Purkinje cell (primary cell): ENCODE data around the gene ICAM5. TPM values are rescaled to one million over a fixed set of nuclear protein-coding genes. Genes with fewer than 3 reads are reported as not detected.

Experiments used
- polyA plus RNA-seq: library from polyadenylated mRNA; unstranded; fragments of >200 nt; fragmentation: Nextera tagmentation; gene quantifications from 2 replicates; pipeline ENCODE4 v1.2.1, GENCODE V29; 2014

The ICAM5 gene, protein sequence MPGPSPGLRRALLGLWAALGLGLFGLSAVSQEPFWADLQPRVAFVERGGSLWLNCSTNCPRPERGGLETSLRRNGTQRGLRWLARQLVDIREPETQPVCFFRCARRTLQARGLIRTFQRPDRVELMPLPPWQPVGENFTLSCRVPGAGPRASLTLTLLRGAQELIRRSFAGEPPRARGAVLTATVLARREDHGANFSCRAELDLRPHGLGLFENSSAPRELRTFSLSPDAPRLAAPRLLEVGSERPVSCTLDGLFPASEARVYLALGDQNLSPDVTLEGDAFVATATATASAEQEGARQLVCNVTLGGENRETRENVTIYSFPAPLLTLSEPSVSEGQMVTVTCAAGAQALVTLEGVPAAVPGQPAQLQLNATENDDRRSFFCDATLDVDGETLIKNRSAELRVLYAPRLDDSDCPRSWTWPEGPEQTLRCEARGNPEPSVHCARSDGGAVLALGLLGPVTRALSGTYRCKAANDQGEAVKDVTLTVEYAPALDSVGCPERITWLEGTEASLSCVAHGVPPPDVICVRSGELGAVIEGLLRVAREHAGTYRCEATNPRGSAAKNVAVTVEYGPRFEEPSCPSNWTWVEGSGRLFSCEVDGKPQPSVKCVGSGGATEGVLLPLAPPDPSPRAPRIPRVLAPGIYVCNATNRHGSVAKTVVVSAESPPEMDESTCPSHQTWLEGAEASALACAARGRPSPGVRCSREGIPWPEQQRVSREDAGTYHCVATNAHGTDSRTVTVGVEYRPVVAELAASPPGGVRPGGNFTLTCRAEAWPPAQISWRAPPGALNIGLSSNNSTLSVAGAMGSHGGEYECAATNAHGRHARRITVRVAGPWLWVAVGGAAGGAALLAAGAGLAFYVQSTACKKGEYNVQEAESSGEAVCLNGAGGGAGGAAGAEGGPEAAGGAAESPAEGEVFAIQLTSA
- 0.24 TPM in 1 of 2 replicates, not detected in the other for polyA plus RNA-seq

DNA sequence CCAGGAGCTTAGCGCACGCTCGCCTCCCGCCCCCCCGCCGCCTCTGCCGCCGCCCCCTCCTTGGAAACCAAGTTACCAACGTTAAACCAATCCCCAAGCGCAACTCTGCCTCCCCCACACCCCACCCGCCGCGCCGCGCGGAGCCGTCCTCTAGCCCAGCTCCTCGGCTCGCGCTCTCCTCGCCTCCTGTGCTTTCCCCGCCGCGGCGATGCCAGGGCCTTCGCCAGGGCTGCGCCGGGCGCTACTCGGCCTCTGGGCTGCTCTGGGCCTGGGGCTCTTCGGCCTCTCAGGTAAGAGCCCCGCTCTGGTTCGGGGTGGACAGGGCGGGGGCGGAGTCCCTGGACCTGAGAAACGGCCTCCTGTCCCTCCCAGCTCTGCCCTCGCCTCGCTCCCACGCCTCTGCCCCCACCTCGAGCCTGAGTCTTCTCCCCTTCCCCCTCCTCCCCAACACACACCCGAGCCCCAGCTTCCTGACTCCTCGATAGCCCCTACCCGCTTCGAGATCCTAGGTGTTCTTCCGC, at the start of gene ICAM5:
Gene ICAM5, plus strand, starts transcription at position 117 of the 521 bp plus-strand sequence. Its CDS starts 92 bp downstream, at position 209.

DNA sequence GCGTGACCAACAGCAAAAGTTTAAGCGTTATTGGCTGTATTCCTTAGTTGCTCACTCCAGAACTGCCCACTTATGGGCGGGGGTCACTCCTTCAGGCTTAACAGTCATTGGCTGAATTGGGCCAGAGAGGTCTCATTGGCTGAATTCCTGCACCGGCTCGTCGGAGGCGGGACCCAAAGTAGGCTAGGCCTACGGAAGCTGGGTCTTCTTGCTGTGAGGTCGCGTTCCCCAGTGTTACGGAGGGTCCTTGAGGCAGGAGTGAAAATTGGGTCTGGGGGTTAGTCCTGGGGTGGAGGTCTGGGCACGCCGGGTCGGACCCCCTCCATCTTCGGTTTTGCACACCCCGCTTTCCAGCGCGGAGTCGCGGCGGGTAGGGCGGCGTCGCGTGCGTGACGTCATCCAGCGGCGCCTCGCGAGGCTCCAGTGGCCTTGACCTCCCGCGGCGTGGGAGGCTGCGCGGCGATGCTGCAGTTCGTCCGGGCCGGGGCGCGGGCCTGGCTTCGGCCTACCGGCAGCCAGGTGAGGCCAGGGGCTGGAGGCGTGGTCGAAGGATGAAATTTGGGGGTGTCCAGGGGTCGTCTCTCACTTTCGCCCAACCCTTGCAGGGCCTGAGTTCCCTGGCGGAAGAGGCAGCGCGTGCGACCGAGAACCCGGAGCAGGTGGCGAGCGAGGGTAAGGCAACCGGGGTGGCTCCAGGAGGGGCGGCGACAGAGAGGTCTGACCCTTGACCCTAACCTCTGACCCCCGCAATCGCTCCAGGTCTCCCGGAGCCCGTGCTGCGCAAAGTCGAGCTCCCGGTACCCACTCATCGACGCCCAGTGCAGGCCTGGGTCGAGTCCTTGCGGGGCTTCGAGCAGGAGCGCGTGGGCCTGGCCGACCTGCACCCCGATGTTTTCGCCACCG, 37.7 kb upstream of the ICAM5 start, which contains the start of gene MRPL4:
Gene MRPL4, plus strand, starts transcription at position 423 of the 903 bp plus-strand sequence. Its CDS starts 40 bp downstream, at position 463.

DNA sequence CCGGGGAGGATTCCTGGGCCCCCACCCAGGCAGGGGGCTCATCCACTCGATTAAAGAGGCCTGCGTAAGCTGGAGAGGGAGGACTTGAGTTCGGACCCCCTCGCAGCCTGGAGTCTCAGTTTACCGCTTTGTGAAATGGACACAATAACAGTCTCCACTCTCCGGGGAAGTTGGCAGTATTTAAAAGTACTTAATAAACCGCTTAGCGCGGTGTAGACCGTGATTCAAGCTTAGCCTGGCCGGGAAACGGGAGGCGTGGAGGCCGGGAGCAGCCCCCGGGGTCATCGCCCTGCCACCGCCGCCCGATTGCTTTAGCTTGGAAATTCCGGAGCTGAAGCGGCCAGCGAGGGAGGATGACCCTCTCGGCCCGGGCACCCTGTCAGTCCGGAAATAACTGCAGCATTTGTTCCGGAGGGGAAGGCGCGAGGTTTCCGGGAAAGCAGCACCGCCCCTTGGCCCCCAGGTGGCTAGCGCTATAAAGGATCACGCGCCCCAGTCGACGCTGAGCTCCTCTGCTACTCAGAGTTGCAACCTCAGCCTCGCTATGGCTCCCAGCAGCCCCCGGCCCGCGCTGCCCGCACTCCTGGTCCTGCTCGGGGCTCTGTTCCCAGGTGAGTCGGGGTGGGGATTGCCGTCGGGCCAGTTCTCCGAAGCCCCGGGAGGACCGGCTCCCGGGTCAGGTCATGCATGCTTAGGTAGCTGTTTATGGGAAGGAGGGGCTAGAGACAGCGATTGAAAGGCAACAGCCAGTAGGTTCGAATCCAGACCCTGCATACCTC, 18.9 kb upstream of the ICAM5 start, which contains the start of gene ICAM1:
Gene ICAM1, plus strand, starts transcription at position 505 of the 779 bp plus-strand sequence. Its CDS starts 40 bp downstream, at position 545.

DNA sequence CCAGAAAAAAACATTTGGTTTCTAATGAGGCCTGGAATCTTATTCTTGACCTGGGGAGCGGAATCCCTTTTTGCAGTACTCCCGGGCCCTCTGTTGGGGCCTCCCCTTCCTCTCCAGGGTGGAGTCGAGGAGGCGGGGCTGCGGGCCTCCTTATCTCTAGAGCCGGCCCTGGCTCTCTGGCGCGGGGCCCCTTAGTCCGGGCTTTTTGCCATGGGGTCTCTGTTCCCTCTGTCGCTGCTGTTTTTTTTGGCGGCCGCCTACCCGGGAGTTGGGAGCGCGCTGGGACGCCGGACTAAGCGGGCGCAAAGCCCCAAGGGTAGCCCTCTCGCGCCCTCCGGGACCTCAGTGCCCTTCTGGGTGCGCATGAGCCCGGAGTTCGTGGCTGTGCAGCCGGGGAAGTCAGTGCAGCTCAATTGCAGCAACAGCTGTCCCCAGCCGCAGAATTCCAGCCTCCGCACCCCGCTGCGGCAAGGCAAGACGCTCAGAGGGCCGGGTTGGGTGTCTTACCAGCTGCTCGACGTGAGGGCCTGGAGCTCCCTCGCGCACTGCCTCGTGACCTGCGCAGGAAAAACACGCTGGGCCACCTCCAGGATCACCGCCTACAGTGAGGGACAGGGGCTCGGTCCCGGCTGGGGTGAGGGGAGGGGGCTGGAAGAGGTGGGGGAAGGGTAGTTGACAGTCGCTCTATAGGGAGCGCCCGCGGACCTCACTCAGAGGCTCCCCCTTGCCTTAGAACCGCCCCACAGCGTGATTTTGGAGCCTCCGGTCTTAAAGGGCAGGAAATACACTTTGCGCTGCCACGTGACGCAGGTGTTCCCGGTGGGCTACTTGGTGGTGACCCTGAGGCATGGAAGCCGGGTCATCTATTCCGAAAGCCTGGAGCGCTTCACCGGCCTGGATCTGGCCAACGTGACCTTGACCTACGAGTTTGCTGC, 2.7 kb upstream of the ICAM5 start, which contains the start of gene ICAM4:
Gene ICAM4, plus strand, starts transcription at position 153 of the 935 bp plus-strand sequence. Its CDS starts 58 bp downstream, at position 211.

DNA sequence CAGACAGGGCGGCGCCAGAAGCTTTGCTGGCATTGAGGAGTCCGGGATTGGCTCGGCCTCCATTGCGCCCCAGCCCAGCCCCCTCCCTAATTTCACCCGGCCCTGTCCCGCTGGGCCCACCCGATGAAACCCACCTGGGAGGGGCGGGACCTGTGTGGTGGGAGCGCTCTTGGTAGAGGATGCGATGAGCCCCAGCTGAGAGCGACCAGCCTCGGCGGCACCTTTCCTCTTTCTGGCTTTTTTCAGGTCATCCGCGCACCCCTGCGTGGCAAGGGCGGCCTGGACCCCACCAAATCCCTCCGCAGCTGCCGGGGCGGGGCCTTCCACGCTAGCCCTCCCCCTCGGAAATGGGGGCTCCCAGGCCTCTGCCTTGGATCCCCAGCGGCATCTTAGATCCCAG, 19.7 kb downstream of the ICAM5 start, which contains the start of gene ZGLP1:
Gene ZGLP1, minus strand, starts transcription at position 393 of the 400 bp plus-strand sequence.

DNA sequence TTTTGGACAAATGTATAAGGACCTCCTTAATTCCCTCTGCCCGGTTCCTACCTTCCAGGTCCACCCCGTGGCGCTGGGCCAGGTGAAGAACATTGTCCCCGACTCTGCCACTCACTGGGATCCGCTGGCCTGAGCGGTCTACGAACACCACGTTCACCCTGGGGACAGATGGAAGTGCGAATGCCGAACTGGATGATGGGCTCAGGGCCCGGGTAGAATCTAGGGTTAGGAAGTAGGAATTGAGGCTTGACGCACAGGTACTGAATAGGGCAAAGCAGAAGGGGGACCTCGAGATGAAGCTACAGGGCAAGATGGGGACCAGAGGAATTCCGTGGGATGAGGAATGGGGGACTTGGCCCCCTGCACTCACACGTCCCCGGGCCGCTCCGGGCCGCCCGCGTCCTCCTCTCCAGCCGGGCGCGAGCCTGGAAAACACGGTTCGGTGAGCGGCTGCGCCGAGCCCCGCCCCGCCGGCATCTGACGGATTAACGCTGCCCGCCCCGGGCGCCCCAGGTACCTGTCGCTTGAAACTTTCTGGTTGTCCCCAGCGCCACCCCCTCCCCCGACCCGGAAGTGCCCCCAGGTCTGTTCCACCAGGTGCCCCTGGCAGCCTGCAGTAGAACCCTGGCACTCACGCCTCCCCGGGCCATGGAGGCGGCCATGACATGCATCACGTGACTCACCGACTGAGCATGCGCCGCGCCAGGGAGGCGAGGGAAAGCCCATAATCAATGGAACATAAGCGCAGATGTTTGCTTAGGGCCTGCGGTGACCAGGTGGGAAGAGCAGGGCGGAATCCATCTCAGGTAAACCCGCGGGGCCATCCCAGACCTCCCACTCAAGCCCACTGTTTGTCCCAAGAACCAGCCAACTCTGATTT, 25.8 kb downstream of the ICAM5 start, which contains the start of gene FDX2:
Gene FDX2, minus strand, starts transcription at position 681 of the 880 bp plus-strand sequence. Its CDS starts 19 bp downstream, at position 662.

DNA sequence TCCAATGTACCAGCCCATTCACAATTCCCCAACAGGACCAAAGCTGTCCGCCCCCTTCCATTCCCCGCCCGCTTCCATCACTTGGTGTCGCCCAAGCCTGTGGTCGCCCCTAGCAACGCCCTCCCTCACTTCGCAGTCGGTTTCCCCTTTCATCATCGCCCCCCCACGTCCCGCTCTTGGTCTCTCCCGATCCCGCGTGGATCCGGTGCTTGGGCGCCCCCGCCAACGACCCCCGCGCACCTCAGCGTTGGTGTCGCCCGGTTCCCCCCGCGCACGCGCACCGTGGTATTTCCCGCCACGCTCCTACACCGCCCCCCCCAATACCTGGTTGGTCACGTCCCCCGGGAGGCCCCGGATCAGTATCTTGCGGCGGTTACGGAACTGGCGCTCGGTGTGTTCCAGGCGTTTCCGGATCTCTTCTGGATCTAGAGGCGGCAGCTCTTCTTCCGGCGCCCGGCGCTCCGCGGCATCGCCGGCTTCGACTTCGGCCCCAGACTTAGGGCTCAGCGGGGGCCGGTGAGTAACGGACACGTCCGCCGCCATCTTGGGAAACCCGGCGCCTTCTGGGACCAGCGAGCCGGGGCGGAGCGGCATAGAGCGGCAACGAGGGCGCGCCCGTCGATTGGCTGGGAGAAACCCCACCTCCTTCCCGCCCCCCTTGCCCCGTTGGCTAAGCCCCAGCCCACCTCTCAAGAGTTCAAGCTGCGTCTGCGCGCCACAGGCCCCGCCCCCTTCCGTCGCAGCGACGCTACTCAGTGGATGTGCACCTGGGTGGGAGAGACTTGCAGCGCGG, 43.4 kb downstream of the ICAM5 start, which contains the start of gene RAVER1:
Gene RAVER1, minus strand, starts transcription at position 565 of the 793 bp plus-strand sequence. Its CDS starts 22 bp downstream, at position 543.

DNA sequence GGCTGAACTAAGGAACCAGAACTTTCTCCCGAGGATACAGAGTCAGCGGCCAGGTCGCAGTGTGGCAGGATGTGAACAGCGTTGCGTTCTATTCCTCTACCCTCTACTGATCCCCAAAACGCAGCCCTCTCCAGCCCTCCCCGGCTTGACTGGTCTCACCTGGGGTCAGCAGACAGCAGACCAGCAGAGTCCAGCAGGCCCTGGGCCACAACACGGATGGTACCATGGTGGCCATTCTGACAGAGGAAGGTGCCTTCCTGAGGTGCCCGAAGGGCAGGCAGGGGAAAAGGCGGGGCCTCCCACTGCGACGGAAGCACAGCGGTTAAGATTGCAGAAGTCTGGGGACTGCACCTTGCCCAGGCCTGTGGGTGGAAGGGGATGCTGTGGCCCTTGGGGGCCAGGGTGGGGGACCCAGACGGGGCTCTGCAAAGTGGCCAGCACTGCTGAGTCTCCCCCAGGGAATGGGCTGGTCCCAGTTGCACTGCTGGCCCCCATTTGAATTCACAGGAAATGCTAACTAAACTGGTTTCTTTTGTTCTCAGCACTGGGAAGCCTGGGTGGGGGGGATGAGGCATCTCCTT, 49.7 kb downstream of the ICAM5 start, which contains the start of gene ICAM3:
Gene ICAM3, minus strand, starts transcription at position 245 of the 581 bp plus-strand sequence. Its CDS starts 10 bp downstream, at position 235.

Other genes with a start within 250 kb of the ICAM5 start
- gene SHFL, start 203.6 kb upstream of the ICAM5 start, polyA plus RNA-seq, result 8.1 and 10.2 TPM in 2 replicates
- 1.3 TPM in 1 of 2 replicates, not detected in the other for gene ANGPTL6, start 187.3 kb upstream of the ICAM5 start, polyA plus RNA-seq
- 0.21 and 0.94 TPM in 2 replicates for gene PPAN, start 183.6 kb upstream of the ICAM5 start, polyA plus RNA-seq
- not detected in 2 replicates for gene P2RY11, start 178.3 kb upstream of the ICAM5 start, polyA plus RNA-seq
- 27.0 and 30.7 TPM in 2 replicates for gene EIF3G, start 170.1 kb upstream of the ICAM5 start, polyA plus RNA-seq
- gene DNMT1, start 95.0 kb upstream of the ICAM5 start, polyA plus RNA-seq, result 28.9 and 38.4 TPM in 2 replicates
- not detected in 2 replicates for gene S1PR2, start 58.6 kb upstream of the ICAM5 start, polyA plus RNA-seq
- 11.7 and 13.8 TPM in 2 replicates for gene MRPL4, start 37.7 kb upstream of the ICAM5 start, polyA plus RNA-seq
- gene ICAM1, start 18.8 kb upstream of the ICAM5 start, polyA plus RNA-seq, result not detected in 2 replicates
- gene ICAM4, start 3.0 kb upstream of the ICAM5 start, polyA plus RNA-seq, result not detected in 2 replicates
- not detected in 2 replicates for gene ZGLP1, start 19.9 kb downstream of the ICAM5 start, polyA plus RNA-seq
- gene FDX2, start 26.1 kb downstream of the ICAM5 start, polyA plus RNA-seq, result 12.7 and 29.5 TPM in 2 replicates
- 0.13 TPM in 2 replicates for gene RAVER1, start 43.6 kb downstream of the ICAM5 start, polyA plus RNA-seq
- 2.8 TPM in 1 of 2 replicates, not detected in the other for gene ICAM3, start 49.7 kb downstream of the ICAM5 start, polyA plus RNA-seq
- gene TYK2, start 90.6 kb downstream of the ICAM5 start, polyA plus RNA-seq, result 8.2 and 13.2 TPM in 2 replicates
- gene CDC37, start 113.6 kb downstream of the ICAM5 start, polyA plus RNA-seq, result 16.1 and 22.6 TPM in 2 replicates
- 0.63 and 2.5 TPM in 2 replicates for gene PDE4A, start 130.6 kb downstream of the ICAM5 start, polyA plus RNA-seq
- gene KEAP1, start 213.4 kb downstream of the ICAM5 start, polyA plus RNA-seq, result 11.3 and 23.4 TPM in 2 replicates
- gene S1PR5, start 227.5 kb downstream of the ICAM5 start, polyA plus RNA-seq, result 0.32 TPM in 1 of 2 replicates, not detected in the other